Activated CD8-positive, alpha-beta T cell treated with anti-CD3 and anti-CD28 coated beads, Interleukin-2, amount 10 ng/mL, durations not matched to agents 7 days and 5 days (primary cell): ENCODE data around the gene ANKEF1. TPM values are rescaled to one million over a fixed set of nuclear protein-coding genes. Genes with fewer than 3 reads are reported as not detected.

ENCODE experiments used
- ATAC-seq: fragments of 150-1000 bp; cut with Tn5 transposase; one replicate; pipeline ENCODE4 v1.10.0; 2021; ENCODE audit warnings: moderate library complexity
- CTCF ChIA-PET: fragments of 350-600 bp; sonication (Branson Sonifier 250); formaldehyde crosslinking; loops from one replicate; lab custom pipeline; 2021; ENCODE audit warnings: antibody characterized with exemption; lab: Charles Lee
- POLR2A ChIA-PET: fragments of 350-600 bp; sonication (Branson Sonifier 250); formaldehyde crosslinking; loops from one replicate; lab custom pipeline; 2021; ENCODE audit warnings: antibody characterized with exemption; lab: Charles Lee
- DNase-seq: peaks from one replicate; pipeline ENCODE4 v3.0.0-alpha.2; 2020
- H3K27ac Mint-ChIP-seq: one replicate; pipeline ENCODE4 v1.8.0; 2021; ENCODE audit warnings: mild to moderate bottlenecking, mixed read lengths
- H3K27me3 Mint-ChIP-seq: one replicate; pipeline ENCODE4 v1.8.0; 2021; ENCODE audit warnings: low read depth, mixed read lengths
- H3K36me3 Mint-ChIP-seq: one replicate; pipeline ENCODE4 v1.8.0; 2021; ENCODE audit warnings: low read depth, mixed read lengths
- H3K4me1 Mint-ChIP-seq: one replicate; pipeline ENCODE4 v1.8.0; 2021; ENCODE audit warnings: low read depth, mixed read lengths
- H3K4me3 Mint-ChIP-seq: one replicate; pipeline ENCODE4 v1.8.0; 2021; ENCODE audit warnings: mild to moderate bottlenecking, mixed read lengths
- H3K9me3 Mint-ChIP-seq: one replicate; pipeline ENCODE4 v1.8.0; 2022; ENCODE audit warnings: mixed read lengths; ENCODE audit not compliant: insufficient read depth
- total RNA-seq, 2 experiments: library from RNA; stranded (reverse); gene quantifications; one replicate each; pipeline ENCODE4 v1.2.3, GENCODE V29; 2021

ANKEF1 gene
- total RNA-seq, 2 experiments from 2014 or later = 3.6 to 3.9 TPM

DNA sequence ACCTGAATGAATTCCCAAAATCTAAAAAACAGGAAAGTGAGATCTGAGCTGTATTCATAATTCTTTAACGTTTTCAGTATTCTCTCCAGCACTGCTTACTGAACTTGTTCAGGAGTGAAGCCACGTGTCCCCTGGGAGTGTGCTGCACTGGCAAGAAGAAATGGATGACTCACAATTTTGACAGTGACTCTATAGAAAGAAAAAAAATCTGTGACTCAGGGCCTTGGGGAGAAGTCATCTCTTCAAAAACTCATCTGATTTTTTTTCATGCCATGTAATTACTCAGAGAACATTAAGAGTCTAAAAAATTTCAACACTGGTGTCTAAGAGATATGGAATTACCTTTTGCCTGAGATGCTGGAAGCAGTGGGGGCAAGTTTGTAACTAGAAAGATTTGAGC lies 39.7 kb downstream of the ANKEF1 start:
- H3K4me3 Mint-ChIP-seq = no peak overlapping the region
- H3K27me3 Mint-ChIP-seq = peaks cover 11% of the 10 kb centered on the region
- no peaks in the 10 kb centered on the region for H3K36me3 Mint-ChIP-seq
- POLR2A ChIA-PET = no interaction called here
- DNase-seq (no peak), ATAC-seq (no peak)
- no peak overlapping the region for H3K27ac Mint-ChIP-seq
- CTCF ChIA-PET = no interaction called here
- no peaks in the 10 kb centered on the region for H3K4me1 Mint-ChIP-seq
- no peaks in the 10 kb centered on the region for H3K9me3 Mint-ChIP-seq

- peaks cover 11% of the 10 kb centered on the region for H3K27me3 Mint-ChIP-seq
- H3K4me1 Mint-ChIP-seq = no peaks in the 10 kb centered on the region
- ChIA-PET CTCF (interaction anchor here (1.8 to 3.4 kb wide), 2 partner anchors 15 to 41 kb away, joined by 7 to 11 read pairs; partner anchors contain the start of gene ANKEF1), POLR2A (no interaction called here)
- no peaks in the 10 kb centered on the region for H3K36me3 Mint-ChIP-seq
- DNase-seq (no peak), ATAC-seq (no peak)
- H3K27ac Mint-ChIP-seq = no peak overlapping the region
- no peak overlapping the region for H3K4me3 Mint-ChIP-seq
- H3K9me3 Mint-ChIP-seq = no peaks in the 10 kb centered on the region
Measured at GRCh38 chr20:10075606-10076005, 40.8 kb downstream of the ANKEF1 start.

DNA sequence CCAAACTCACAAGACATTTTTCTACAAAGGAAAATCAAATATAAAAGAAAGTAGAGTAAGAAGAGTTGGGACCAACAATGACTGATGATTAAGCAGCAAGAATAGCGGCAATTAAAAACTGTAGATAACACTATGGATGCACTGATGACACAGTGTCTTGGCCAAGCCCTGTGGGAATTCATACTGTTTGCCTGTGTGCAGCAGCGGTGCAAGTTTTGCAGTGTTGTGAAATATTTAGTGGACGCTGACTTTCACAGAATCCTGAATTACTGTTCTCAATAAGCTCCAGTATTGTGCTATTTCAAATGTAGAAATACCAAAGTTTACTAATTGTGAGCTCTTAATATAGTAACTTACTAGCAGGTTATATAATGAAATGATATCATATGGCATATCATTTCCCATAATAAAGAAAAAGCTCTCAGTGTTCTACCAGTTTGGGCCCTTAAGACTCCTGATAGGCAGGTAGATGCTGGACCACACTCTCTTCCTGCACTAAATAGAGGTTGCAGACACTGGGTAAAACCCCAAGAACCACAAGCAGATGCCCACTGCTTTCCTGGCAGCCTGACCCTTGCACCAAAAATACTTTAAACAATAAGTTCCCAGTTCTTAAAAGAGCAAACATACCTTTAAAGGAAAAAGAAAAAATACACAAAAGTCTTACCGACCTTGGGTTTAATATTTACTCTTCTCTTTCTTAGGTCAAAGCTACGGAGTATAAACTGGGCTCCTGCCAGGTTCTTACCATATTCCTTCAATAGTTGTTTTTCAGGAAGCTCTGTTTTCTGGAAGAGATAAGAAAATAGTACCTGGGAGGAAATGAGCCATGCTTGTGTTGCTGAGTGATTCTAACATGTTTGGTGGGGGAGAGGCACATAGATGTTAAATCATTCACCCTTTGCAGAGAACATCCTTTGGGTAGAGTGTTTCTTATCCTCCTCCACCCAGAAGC lies 41.6 kb downstream of the ANKEF1 start:
- Mint-ChIP-seq H3K4me1 (no peaks in the 10 kb centered on the region), H3K27ac (no peak overlapping the region), H3K36me3 (no peaks in the 10 kb centered on the region), H3K9me3 (no peaks in the 10 kb centered on the region), H3K27me3 (peaks cover 11% of the 10 kb centered on the region), H3K4me3 (no peak overlapping the region)
- ATAC-seq = no peak
- no peak for DNase-seq
- ChIA-PET CTCF (interaction anchor here (0.8 to 3.4 kb wide), 5 partner anchors 15 to 218 kb away, joined by 3 to 11 read pairs (median 7); partner anchors contain the start of gene ANKEF1), POLR2A (no interaction called here)

- CTCF ChIA-PET = interaction anchor here (0.8 to 3.4 kb wide), 5 partner anchors 14 to 217 kb away, joined by 3 to 11 read pairs (median 7); partner anchors contain the start of gene ANKEF1
- DNase-seq = no peak
- Mint-ChIP-seq H3K27ac (no peak overlapping the region), H3K4me3 (no peak overlapping the region), H3K9me3 (no peaks in the 10 kb centered on the region), H3K36me3 (no peaks in the 10 kb centered on the region), H3K27me3 (peaks cover 11% of the 10 kb centered on the region), H3K4me1 (no peaks in the 10 kb centered on the region)
- ATAC-seq = no peak
- POLR2A ChIA-PET = no interaction called here
Measured at GRCh38 chr20:10077081-10077471, 42.3 kb downstream of the ANKEF1 start.

- H3K4me1 Mint-ChIP-seq = no peaks in the 10 kb centered on the region
- peaks cover 11% of the 10 kb centered on the region for H3K27me3 Mint-ChIP-seq
- DNase-seq (no peak), ATAC-seq (no peak)
- H3K36me3 Mint-ChIP-seq = no peaks in the 10 kb centered on the region
- no peak overlapping the region for H3K27ac Mint-ChIP-seq
- ChIA-PET CTCF (interaction anchor here (1.9 to 3.4 kb wide), 2 partner anchors 13 to 99 kb away, joined by 8 to 11 read pairs; no protein-coding TSS in a partner anchor), POLR2A (no interaction called here)
- H3K9me3 Mint-ChIP-seq = no peaks in the 10 kb centered on the region
- H3K4me3 Mint-ChIP-seq = no peak overlapping the region
Measured at GRCh38 chr20:10077886-10078285, 43.1 kb downstream of the ANKEF1 start.

DNA sequence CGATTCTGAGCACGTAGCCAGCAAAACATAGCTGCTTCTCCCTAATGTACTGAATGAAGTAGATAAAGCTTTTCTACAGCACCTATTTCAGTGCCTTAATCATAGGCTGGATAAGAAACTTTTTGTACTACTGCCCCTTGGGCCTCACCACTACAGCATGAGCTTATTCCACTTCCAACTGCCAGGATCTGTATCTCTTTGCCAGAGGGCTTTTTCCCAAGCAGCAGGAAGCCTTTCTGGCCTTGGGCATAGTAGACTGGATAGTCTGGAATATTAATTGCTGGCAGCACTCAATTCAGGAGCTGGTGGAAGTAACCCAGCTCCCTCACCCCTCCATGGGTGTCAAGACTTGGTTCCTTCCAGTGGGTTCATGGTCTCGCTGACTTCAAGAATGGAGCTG lies 43.6 kb downstream of the ANKEF1 start:
- no peaks in the 10 kb centered on the region for H3K36me3 Mint-ChIP-seq
- H3K4me3 Mint-ChIP-seq = no peak overlapping the region
- DNase-seq (no peak), ATAC-seq (no peak)
- peaks cover 11% of the 10 kb centered on the region for H3K27me3 Mint-ChIP-seq
- ChIA-PET POLR2A (no interaction called here), CTCF (interaction anchor here (3.4 kb wide), 1 partner anchor 13 kb away, joined by 11 read pairs; no protein-coding TSS in a partner anchor)
- H3K27ac Mint-ChIP-seq = no peak overlapping the region
- H3K4me1 Mint-ChIP-seq = no peaks in the 10 kb centered on the region
- H3K9me3 Mint-ChIP-seq = no peaks in the 10 kb centered on the region

DNA sequence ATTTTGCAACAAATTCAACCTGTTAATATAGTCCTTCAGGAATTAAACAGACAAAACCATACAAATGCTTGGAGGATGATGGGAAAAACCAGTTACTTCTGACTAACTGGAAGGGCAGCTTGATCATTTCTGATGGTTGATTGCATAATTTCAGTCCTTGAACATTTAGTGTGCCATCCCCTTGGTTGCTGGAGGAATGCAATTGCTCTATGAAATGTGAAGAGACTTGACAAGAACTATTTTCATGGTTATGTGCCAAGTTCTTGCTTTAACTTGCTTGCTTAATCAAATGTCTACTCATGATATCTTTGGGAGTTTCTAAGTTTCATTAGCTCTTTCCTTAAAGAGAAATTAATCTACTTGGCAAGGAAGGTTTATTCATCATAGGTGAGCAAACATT lies 45.2 kb downstream of the ANKEF1 start:
- H3K4me3 Mint-ChIP-seq = no peak overlapping the region
- H3K4me1 Mint-ChIP-seq = no peaks in the 10 kb centered on the region
- H3K9me3 Mint-ChIP-seq = no peaks in the 10 kb centered on the region
- DNase-seq (no peak), ATAC-seq (no peak)
- ChIA-PET CTCF (no interaction called here), POLR2A (no interaction called here)
- H3K27ac Mint-ChIP-seq = no peak overlapping the region
- peaks cover 7% of the 10 kb centered on the region for H3K27me3 Mint-ChIP-seq
- no peaks in the 10 kb centered on the region for H3K36me3 Mint-ChIP-seq

GRCh38 chr20:10080574-10080973 lies 45.8 kb downstream of the ANKEF1 start:
- no peaks in the 10 kb centered on the region for H3K9me3 Mint-ChIP-seq
- DNase-seq (no peak), ATAC-seq (no peak)
- H3K27me3 Mint-ChIP-seq = peaks cover 6% of the 10 kb centered on the region
- POLR2A ChIA-PET = no interaction called here
- no peak overlapping the region for H3K4me3 Mint-ChIP-seq
- H3K36me3 Mint-ChIP-seq = no peaks in the 10 kb centered on the region
- H3K4me1 Mint-ChIP-seq = no peaks in the 10 kb centered on the region
- H3K27ac Mint-ChIP-seq = no peak overlapping the region
- CTCF ChIA-PET = no interaction called here

DNA sequence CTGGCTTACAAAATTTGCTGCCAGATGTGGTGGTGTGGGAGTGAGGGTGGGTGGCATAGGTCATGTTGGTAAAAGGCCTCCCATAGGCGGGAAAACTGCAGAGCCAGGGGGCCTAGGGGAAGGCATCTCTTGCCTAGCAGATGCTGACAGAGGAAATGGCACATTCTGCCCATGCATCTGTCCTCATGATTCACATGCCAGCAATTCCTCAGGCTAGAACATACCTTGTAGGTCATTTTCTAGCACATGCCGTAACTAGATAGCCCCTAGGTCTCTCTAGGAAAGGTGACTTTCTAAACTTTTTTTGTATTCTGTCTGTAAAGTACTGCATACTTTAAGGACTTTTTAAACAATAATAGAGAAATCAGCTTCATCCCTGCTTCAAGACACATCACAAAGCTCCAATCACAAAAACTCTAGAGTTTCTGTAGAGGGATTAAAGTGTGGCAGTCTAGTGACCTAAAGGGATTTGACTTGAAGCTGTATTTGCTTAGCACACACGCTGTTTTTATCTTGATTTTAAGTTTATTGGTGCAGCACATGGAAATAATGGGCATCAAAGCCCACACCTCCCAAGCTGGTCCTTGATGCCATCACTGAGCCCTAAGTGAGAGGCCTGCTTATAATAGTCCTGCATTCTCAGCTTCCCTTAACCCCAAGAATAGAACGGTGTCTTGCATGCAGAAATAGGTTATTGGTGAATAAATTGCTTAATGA lies 55.2 kb downstream of the ANKEF1 start:
- ATAC-seq = no peak
- ChIA-PET CTCF (interaction anchor here (0.8 to 4.1 kb wide), 16 partner anchors 9 to 473 kb away, joined by 3 to 45 read pairs (median 4); partner anchors contain the start of gene ANKEF1), POLR2A (no interaction called here)
- Mint-ChIP-seq H3K36me3 (no peaks in the 10 kb centered on the region), H3K4me3 (no peak overlapping the region), H3K27ac (no peak overlapping the region), H3K9me3 (no peaks in the 10 kb centered on the region), H3K27me3 (no peaks in the 10 kb centered on the region), H3K4me1 (no peaks in the 10 kb centered on the region)
- DNase-seq = no peak

DNA sequence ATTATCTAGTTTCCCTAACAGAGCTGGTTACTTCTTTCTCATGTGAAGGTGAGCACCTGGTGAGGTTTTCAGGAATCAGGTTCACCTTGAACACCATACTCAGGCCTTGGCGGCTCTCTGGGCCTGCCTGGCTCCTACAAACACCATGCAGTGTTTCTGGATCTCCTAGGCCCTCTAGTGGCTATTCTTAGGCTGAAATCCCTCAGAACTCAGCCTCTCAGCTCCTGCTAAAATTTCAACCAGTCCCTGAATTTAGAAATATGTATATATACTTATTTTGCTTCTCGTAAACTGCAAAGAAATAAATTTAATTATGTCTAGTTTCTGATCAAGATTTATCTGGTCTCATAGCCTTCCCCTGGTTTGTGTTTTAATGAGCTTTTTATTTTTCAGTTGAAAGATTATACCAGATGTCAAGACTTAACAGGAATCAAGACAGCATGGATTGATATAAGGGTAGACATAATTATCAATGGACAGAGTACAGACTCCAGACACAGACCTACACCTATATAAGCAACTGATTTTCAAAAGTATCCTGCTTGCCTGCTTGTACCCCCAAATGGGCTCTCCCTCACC lies 55.9 kb downstream of the ANKEF1 start:
- no peak overlapping the region for H3K4me3 Mint-ChIP-seq
- POLR2A ChIA-PET = no interaction called here
- H3K27ac Mint-ChIP-seq = no peak overlapping the region
- CTCF ChIA-PET = interaction anchor here (0.8 to 4.1 kb wide), 16 partner anchors 8 to 474 kb away, joined by 3 to 45 read pairs (median 4); partner anchors contain the start of gene ANKEF1
- no peaks in the 10 kb centered on the region for H3K9me3 Mint-ChIP-seq
- ATAC-seq (peak; percentile 55), DNase-seq (peak; percentile 28)
- H3K36me3 Mint-ChIP-seq = no peaks in the 10 kb centered on the region
- no peaks in the 10 kb centered on the region for H3K4me1 Mint-ChIP-seq
- no peaks in the 10 kb centered on the region for H3K27me3 Mint-ChIP-seq

DNA sequence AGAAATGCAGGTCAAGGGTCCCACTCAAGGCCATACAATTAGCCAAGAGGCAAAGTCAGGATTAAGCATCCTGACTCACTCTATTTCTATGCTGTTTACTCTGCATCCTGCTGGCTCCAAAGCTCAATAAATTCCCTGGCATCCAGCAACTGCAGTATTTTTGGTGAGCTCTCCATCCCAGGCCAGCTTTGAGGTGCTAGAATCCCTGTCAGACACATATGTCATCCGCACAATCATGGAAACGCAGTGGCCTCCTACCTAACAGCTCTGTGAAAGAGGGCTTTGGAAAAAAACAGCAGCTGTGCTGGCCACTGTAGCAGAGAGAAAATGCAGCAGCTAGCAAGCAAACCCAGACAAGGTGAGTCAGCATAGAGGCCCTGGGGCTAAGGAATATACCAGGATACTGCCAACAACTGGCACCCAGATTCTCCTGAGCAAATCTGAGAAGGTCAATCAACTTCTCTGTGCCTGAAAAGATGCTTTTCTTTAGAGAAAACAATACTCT lies 58.4 kb downstream of the ANKEF1 start:
- no peak for DNase-seq
- CTCF ChIA-PET = interaction anchor here (4.1 kb wide), 1 partner anchor 115 kb away, joined by 45 read pairs; no protein-coding TSS in a partner anchor

More for the DNA sequence above, 58.4 kb downstream of the ANKEF1 start:
- Mint-ChIP-seq H3K4me3 (no peak overlapping the region), H3K4me1 (no peaks in the 10 kb centered on the region), H3K27me3 (peaks cover 4% of the 10 kb centered on the region), H3K36me3 (no peaks in the 10 kb centered on the region), H3K27ac (no peak overlapping the region), H3K9me3 (no peaks in the 10 kb centered on the region)
- POLR2A ChIA-PET = no interaction called here
- no peak for ATAC-seq
